HG03442 (cell line): ENCODE data around the gene NCOA4.
"Not testable (repeated sequence)": the region's sequence is repeated elsewhere in the genome, so short reads cannot be mapped to it uniquely, and the experiment has no call there.

ENCODE experiments used
- ATAC-seq: cut with Tn5 transposase; IDR thresholded peaks from one replicate; pipeline ENCODE4 v1.9.1; 2021; ENCODE audit warnings: mild to moderate bottlenecking, moderate library complexity; ENCODE audit not compliant: unreplicated experiment

The NCOA4 gene

GRCh38 chr10:45997994-45998763 is 32.2 kb downstream of the NCOA4 start:
- ATAC-seq, result no peak

GRCh38 chr10:45997557-45997956 is 32.9 kb downstream of the NCOA4 start:
- ATAC-seq, result no peak

GRCh38 chr10:45985590-45985989 is 44.8 kb downstream of the NCOA4 start:
- not testable (repeated sequence) for ATAC-seq

DNA sequence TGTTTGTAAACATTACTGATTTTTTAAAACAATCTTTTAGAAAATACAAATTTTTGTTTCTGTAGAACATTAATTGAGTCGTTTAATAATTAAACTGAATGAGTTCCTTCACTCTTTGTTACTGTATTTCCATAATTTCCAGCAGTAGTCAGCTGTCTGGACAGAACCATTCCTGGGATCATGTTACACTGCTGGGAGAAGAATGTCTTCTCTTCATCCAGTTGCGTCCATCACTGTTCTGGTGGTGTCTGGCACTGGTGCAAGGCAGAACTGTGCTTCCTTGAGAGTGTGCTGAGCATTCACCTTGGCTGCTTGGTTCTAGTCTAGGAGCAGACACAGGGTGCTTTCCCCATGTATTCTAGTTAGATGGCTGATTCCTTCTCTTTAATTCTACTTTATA is 46.0 kb downstream of the NCOA4 start:
- not testable (repeated sequence) for ATAC-seq

- peak; percentile 50 for ATAC-seq
Observed at GRCh38 chr10:45983538-45984186, 46.8 kb downstream of the NCOA4 start.

DNA sequence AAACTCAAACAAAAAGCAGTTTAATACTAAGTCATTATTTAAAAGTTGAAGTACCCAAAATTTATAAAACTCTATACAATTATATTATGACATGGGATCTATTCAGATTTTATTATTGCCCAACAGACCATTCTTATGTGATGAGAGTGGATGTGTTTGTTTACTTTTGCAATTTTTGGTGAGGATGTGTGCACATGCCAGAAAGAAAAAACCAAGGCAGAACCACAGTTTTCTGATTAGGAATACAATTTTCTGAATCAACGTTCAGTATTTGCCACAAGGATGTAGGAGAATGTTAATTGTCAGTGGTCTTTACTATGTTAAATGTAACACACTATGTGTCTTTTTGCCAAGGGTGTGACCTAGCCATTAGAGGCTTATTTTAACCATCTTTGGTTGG is 49.1 kb downstream of the NCOA4 start:
- not testable (repeated sequence) for ATAC-seq

- peak; percentile 93 for ATAC-seq
Observed at GRCh38 chr10:45978554-45978953, 51.9 kb downstream of the NCOA4 start.

DNA sequence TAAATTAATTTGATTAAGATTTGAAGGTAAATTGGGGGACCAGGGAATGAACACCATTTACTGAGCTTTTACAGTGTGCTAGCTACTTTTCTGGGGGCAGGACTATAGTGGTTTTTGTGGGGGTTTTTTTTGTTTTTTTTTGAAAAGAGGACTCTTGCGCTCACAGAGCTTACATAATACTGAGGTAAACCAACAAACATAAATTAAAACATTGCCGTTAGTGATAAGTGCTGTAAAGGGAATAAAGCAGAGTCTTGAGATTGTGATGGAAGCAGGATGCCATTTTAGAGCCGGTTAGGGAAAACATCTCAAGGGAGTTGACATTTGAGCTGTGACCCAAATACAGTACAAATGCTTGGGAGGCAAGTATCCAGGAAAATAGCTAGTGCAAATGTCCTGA is 56.4 kb downstream of the NCOA4 start:
- ATAC-seq, result not testable (repeated sequence)

DNA sequence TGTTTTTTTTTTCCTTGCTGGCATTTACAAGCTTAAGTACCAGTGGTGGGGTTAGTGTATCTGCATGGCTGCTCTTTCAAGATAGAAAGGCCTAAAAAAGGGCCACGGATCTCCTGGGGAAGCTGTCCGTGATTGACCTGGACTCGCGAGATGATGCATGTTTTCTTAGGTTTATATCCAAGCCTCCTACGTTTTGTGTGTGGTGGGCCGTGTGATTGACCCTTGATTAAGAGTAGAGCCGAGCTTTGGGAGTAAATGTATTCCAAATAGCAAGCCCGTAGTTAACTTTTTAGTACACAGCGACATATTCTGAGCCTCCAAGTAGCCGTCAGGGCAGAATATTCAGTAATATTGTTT is 57.6 kb downstream of the NCOA4 start:
- peak; percentile 8 for ATAC-seq

DNA sequence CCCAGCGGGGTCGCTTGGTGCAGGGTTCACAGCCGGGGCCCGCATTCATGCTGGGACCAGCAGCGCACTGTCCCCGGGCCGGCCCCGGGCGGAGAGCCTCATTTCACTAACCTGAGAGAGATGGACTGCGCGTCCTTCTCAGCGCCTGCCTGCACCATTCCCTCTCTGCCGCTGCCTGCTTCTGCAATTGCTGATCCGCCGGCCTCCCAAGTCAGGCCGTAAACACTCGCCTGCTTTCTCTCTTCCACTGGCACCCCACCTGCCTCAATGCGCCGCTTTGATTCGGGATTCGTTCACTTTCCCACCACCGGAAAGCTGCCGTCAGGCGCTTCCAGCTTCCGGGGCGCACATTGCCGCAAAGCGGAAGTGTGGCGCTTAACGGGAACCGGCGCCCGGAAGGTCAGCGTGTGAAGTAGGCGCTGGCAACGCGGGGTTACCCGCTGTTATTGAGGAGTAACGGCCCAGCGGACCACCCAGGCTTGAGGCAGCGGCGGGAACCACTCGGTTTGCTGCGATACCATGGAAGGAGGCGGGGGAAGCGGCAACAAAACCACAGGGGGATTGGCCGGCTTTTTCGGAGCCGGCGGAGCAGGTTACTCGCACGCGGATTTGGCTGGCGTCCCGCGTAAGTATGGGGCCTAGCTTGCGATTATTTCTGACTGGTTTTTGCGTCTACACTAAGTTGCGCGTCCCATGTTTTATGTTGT is 58.2 kb downstream of the NCOA4 start, which contains the start of gene TIMM23:
TSS of gene TIMM23 (plus strand) at position 384 of the 707 bp plus-strand sequence. CDS start at position 520, 136 bp downstream.
- ATAC-seq, result peak; percentile 60

GRCh38 chr10:45971742-45972105 is 58.7 kb downstream of the NCOA4 start:
- ATAC-seq, result peak; percentile 33

DNA sequence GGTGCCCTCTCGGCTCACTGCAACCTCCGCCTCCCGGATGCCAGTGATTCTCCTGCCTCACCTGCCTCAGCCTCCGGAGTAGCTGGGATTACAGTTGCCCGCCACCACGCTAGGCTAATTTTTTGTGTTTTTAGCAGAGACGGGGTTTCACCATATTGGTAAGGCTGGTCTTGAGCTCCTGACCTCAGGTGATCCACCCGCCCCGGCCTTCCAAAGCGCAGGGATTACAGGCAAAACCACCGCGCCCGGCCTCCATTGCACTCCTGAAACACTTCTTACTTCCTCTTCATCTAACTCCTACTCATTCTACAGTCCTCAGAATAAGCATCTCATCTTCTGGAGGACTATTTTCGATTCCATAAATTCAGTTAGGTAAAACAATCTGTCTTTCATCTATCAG is 59.4 kb downstream of the NCOA4 start:
- ATAC-seq, result not testable (repeated sequence)

GRCh38 chr10:45962686-45963452 is 67.6 kb downstream of the NCOA4 start:
- not testable (repeated sequence) for ATAC-seq

DNA sequence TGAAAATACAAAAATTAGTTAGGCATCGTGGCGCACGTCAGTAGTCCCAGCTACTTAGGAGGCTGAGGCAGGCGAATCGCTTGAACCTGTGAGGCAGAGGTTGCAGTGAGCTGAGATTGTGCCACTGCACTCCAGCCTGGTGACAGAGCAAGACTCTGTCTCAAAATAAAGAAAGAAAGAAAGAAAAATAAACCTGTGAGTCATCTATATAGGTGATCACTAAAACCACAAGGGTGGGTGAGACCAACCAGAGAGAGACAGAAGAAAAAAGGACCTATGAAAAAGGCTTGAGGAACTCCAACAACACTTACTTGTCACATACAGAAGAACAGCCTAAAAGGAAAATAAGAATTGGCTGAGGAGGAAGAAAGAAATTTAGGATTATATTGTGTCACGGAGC is 72.5 kb downstream of the NCOA4 start:
- ATAC-seq, result not testable (repeated sequence)

DNA sequence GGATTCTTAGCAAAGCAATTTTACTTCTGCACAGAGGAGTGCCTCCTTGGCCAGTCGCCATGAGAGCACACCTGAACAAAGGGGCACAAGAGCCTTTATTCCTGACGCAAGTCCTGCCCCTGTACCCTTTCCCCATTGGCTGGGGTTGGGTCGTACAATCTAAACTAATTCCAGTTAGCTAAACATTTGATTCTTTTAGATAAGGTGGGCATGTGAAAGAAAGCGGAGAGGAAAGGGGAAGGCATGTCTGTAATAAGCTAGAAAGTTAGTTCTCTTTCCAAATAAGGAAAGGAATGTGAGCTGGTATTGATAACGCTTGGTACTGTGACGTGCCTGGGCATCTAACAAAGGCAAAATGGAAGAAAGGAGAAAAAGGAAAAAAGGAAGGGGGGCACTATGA is 73.8 kb downstream of the NCOA4 start:
- not testable (repeated sequence) for ATAC-seq
